ENCODE data around the gene MYO1G. TPM values are rescaled to one million over a fixed set of nuclear protein-coding genes. Genes with fewer than 3 reads are reported as not detected.
A peak's percentile ranks its signal among the peaks of the same experiment; 100 is the strongest.

MYO1G gene
- total RNA-seq, 1 experiment from 2014 or later, result 0.57 TPM

DNA sequence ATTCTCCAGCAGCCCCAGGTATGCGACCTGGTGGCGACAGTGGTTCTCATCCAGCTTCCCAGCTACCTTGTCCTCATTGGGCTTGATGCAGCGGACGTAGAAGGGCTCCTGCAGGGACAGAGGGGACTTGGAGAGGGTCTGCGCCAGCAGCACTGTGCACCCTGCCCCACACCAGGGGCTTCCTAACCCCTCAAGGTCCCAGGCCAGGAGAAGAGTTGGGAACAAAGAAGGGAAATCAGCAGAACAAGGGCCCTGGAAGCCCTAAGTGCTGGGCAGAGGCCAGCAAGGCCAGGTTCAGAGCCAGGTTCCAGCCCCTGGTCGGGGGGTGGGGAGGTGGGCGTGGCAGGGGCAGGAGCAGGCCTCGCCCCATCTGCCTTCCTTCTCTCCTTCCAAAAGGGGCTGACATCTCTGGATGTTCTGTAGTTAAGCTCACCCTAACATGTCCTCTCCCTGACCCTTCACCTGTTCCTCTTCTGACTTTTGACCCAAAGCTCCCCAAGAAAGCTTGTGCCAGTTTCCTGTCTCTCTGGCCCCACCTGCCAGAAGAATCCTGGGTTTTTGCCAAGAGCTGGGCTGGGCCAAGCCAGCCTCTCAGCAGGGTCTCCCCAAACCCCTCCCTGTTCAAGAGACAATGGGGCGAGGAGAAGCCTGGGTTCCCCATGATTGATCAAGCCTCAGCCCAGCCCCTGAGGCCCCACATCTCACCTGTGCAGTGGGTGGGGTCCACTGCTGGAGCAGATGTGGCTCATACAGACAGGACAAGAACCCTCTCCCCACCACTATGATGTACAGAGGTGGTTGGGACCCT is 11.9 kb downstream of the MYO1G start:
- peak; percentile 24 for DNase-seq
- no peak overlapping the region for H4K8ac ChIP-seq (replicated peaks; ENCODE audit: insufficient read length, low read depth, low read length)
- H2BK20ac ChIP-seq (ENCODE audit: low read depth, low read length, poor library complexity, severe bottlenecking), result no peak overlapping the region
- no peak overlapping the region for H3K9ac ChIP-seq (ENCODE audit: extremely low read depth, insufficient read length, low read length)
- no peaks in the 10 kb centered on the region for H4K20me1 ChIP-seq (ENCODE audit: control insufficient read depth, insufficient read depth, insufficient read length)
- no peak overlapping the region for H3K4ac ChIP-seq (ENCODE audit: low read depth, low read length)
- H3K23me2 ChIP-seq (ENCODE audit: insufficient read length, low read depth, low read length, poor library complexity, severe bottlenecking), result no peaks in the 10 kb centered on the region
- no peaks in the 10 kb centered on the region; a peak in 1 of 7 replicates for H3K36me3 Mint-ChIP-seq (ENCODE audit: insufficient read depth in 1 of 3, low read depth in 3 of 3)
- H3K27me3 ChIP-seq (ENCODE audit: insufficient read depth, low read length), result no peaks in the 10 kb centered on the region; the same call in 1 of the 2 replicates
- no peaks in the 10 kb centered on the region for H3K9me3 ChIP-seq (ENCODE audit: control insufficient read depth, low read depth, low read length)
- no peak overlapping the region for H3K14ac ChIP-seq (ENCODE audit: insufficient read depth, low read length)
- H3K27me3 Mint-ChIP-seq (ENCODE audit: low read depth), result peaks cover 16% of the 10 kb centered on the region
- H3K56ac ChIP-seq (ENCODE audit: insufficient read length, low read depth, low read length), result no peak overlapping the region
- H4K91ac ChIP-seq (ENCODE audit: insufficient read length, low read depth, low read length), result no peak overlapping the region
- no peak overlapping the region for H4K5ac ChIP-seq (ENCODE audit: insufficient read length, low read depth, low read length)
- H3K4me1 ChIP-seq (ENCODE audit: insufficient read depth, low read length), result no peaks in the 10 kb centered on the region
- no peak overlapping the region for H3K27ac ChIP-seq (ENCODE audit: insufficient read length, low read depth, low read length)
- H2BK12ac ChIP-seq (ENCODE audit: insufficient read length, low read depth, low read length), result no peak overlapping the region
- WGBS (ENCODE audit: extremely low coverage, insufficient read length, low lambda C conversion rate), result no CpG with 5 or more reads among the region's 9 CpGs
- no peak overlapping the region for H3K4me3 Mint-ChIP-seq
- no peaks in the 10 kb centered on the region for H3K9me3 Mint-ChIP-seq
- no peak overlapping the region for H3K4me2 ChIP-seq (ENCODE audit: insufficient read depth, insufficient read length, low read length)
- no peak overlapping the region for H3K23ac ChIP-seq (ENCODE audit: insufficient read length, low read depth, low read length)
- no peak overlapping the region for H2AFZ ChIP-seq (ENCODE audit: low read length)
- peaks cover 0 to 5% of the 10 kb centered on the region in 2 experiments; a peak in 3 of 4 replicates for H3K4me1 Mint-ChIP-seq
- no peak overlapping the region for H3K18ac ChIP-seq (ENCODE audit: insufficient read length, low read depth, low read length)
- H2BK120ac ChIP-seq (ENCODE audit: low read depth, low read length, poor library complexity, severe bottlenecking), result no peak overlapping the region
- H2AK5ac ChIP-seq (ENCODE audit: insufficient read length, low read length), result no peak overlapping the region
- no peak overlapping the region for H2BK15ac ChIP-seq (ENCODE audit: low read depth, low read length)
- H3K79me2 ChIP-seq (ENCODE audit: insufficient read depth, low read length), result no peaks in the 10 kb centered on the region
- H2BK5ac ChIP-seq (ENCODE audit: insufficient read length, low read length), result no peak overlapping the region
- no peaks in the 10 kb centered on the region for H3K79me1 ChIP-seq (ENCODE audit: insufficient read depth, low read depth, low read length, poor library complexity, severe bottlenecking)
- H3T11ph ChIP-seq (ENCODE audit: low read length), result no peak overlapping the region
- peak overlapping the region in 1 of 3 experiments; percentile 48; a peak in 1 of 7 replicates for H3K27ac Mint-ChIP-seq
- TF ChIP-seq, protein P1, sequence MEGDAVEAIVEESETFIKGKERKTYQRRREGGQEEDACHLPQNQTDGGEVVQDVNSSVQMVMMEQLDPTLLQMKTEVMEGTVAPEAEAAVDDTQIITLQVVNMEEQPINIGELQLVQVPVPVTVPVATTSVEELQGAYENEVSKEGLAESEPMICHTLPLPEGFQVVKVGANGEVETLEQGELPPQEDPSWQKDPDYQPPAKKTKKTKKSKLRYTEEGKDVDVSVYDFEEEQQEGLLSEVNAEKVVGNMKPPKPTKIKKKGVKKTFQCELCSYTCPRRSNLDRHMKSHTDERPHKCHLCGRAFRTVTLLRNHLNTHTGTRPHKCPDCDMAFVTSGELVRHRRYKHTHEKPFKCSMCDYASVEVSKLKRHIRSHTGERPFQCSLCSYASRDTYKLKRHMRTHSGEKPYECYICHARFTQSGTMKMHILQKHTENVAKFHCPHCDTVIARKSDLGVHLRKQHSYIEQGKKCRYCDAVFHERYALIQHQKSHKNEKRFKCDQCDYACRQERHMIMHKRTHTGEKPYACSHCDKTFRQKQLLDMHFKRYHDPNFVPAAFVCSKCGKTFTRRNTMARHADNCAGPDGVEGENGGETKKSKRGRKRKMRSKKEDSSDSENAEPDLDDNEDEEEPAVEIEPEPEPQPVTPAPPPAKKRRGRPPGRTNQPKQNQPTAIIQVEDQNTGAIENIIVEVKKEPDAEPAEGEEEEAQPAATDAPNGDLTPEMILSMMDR (conservative IDR thresholded peaks at IDR 0.05), result no peak

All from H9 (cell line).